Measurements from ENCODE around the gene NRDE2. TPM values are rescaled to one million over a fixed set of nuclear protein-coding genes. Genes with fewer than 3 reads are reported as not detected.

Gene NRDE2
- total RNA-seq, 1 experiment from 2014 or later = 12.1 TPM

DNA sequence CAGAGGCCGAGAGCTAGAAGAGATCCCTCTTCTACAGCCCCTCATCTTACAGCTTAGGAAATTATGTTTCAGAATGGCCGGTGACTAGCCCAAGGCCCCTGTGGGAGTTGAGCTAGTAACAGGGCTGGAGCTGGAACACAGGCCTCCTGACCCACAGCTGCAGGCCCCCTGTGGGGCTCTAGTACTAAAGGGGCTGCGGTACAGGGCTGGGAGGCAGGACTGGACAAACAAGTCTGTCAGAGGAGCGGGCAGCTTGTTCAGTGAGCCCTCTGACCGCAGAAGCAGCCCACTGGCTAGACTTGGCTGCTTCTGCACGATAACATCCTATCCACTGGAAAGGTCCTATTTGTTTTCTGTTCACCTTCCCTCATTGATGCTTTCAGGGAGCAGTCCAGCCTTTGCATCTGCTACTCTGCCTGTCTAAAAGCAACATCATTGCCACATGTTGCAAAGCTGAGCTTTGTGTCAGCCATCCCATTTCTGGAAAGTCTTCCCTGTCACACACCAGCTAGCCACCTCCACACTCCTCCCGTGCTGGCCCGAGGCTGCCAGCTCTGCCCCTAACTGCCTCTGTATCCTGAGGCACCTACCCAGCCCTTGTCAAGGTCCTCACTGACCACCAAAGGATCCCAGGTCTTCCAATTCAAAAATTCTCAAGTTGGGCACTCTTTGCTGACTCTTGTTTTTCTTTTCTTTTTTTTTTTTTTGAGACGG lies 65.1 kb downstream of the NRDE2 start:
- Mint-ChIP-seq H3K4me3 (no peak overlapping the region), H3K27me3 (ENCODE audit: low read depth) (no peaks in the 10 kb centered on the region), H3K4me1 (no peaks in the 10 kb centered on the region), H3K9me3 (no peaks in the 10 kb centered on the region), H3K27ac (no peak overlapping the region), H3K36me3 (peaks cover 79% of the 10 kb centered on the region)
- no peak for TF ChIP-seq NR1H2 (CRISPR knock-in tag; IDR thresholded peaks at IDR 0.05)
- CTCF ChIA-PET = interaction anchor here (1.1 to 1.2 kb wide), 2 partner anchors 9 to 293 kb away, joined by 3 read pairs; no protein-coding TSS in a partner anchor
- POLR2A ChIA-PET = no interaction called here
- no peak for ATAC-seq
- no peak for DNase-seq (ENCODE audit: low spot score)

DNA sequence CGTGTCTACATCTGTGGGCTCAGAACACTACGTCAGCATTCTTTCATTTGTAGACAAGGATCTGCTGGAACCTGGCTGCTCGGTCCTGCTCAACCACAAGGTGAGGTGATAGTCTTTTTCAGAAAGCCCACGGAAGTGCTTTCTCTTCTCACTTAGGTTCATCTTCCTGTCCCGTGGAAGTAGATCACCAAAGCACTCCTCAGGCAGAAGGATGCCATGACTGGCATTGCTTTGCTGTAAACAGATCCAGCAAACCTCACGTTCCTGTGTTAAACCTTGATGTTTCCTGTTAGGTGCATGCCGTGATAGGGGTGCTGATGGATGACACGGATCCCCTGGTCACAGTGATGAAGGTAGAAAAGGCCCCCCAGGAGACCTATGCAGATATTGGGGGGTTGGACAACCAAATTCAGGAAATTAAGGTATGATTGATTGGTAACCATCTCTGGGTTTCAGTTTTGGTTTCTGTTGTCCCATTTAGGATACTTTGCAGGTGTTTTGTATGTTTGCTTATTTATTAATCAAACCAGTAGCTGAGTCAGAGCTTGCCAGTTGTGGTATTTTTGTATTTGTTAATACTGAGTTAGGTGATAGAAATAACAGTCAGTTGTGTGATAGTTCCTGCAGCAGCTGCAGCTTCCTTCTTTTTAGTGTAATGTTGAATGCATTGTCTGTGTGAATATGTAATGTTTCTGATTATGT lies 67.8 kb downstream of the NRDE2 start:
- Mint-ChIP-seq H3K36me3 (peaks cover 72% of the 10 kb centered on the region), H3K4me3 (no peak overlapping the region), H3K4me1 (no peaks in the 10 kb centered on the region), H3K9me3 (peaks cover 5% of the 10 kb centered on the region), H3K27me3 (ENCODE audit: low read depth) (no peaks in the 10 kb centered on the region), H3K27ac (no peak overlapping the region)
- CTCF ChIA-PET = interaction anchor here (1.4 kb wide), 1 partner anchor 13 kb away, joined by 4 read pairs; no protein-coding TSS in a partner anchor
- DNase-seq (ENCODE audit: low spot score) = no peak
- TF ChIP-seq, protein P1, sequence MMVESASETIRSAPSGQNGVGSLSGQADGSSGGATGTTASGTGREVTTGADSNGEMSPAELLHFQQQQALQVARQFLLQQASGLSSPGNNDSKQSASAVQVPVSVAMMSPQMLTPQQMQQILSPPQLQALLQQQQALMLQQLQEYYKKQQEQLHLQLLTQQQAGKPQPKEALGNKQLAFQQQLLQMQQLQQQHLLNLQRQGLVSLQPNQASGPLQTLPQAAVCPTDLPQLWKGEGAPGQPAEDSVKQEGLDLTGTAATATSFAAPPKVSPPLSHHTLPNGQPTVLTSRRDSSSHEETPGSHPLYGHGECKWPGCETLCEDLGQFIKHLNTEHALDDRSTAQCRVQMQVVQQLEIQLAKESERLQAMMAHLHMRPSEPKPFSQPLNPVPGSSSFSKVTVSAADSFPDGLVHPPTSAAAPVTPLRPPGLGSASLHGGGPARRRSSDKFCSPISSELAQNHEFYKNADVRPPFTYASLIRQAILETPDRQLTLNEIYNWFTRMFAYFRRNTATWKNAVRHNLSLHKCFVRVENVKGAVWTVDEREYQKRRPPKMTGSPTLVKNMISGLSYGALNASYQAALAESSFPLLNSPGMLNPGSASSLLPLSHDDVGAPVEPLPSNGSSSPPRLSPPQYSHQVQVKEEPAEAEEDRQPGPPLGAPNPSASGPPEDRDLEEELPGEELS (CRISPR knock-in tag; IDR thresholded peaks at IDR 0.05) = no peak
- TF ChIP-seq GRHL2 (CRISPR knock-in tag; IDR thresholded peaks at IDR 0.05; ENCODE audit: insufficient replicate concordance, severe bottlenecking) = no peak
- no peak for TF ChIP-seq FOXJ3 (CRISPR knock-in tag; IDR thresholded peaks at IDR 0.05; ENCODE audit: borderline replicate concordance)
- no peak for TF ChIP-seq KAT7 (CRISPR knock-in tag; IDR thresholded peaks at IDR 0.05; ENCODE audit: borderline replicate concordance)
- TF ChIP-seq TP53 (CRISPR knock-in tag; IDR thresholded peaks at IDR 0.05) = no peak
- TF ChIP-seq MXD4 (CRISPR knock-in tag; IDR thresholded peaks at IDR 0.05; ENCODE audit: borderline replicate concordance) = no peak
- TF ChIP-seq, protein P2, sequence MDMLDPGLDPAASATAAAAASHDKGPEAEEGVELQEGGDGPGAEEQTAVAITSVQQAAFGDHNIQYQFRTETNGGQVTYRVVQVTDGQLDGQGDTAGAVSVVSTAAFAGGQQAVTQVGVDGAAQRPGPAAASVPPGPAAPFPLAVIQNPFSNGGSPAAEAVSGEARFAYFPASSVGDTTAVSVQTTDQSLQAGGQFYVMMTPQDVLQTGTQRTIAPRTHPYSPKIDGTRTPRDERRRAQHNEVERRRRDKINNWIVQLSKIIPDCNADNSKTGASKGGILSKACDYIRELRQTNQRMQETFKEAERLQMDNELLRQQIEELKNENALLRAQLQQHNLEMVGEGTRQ (CRISPR knock-in tag; IDR thresholded peaks at IDR 0.05) = no peak
- POLR2A ChIA-PET = no interaction called here
- no peak for ATAC-seq

DNA sequence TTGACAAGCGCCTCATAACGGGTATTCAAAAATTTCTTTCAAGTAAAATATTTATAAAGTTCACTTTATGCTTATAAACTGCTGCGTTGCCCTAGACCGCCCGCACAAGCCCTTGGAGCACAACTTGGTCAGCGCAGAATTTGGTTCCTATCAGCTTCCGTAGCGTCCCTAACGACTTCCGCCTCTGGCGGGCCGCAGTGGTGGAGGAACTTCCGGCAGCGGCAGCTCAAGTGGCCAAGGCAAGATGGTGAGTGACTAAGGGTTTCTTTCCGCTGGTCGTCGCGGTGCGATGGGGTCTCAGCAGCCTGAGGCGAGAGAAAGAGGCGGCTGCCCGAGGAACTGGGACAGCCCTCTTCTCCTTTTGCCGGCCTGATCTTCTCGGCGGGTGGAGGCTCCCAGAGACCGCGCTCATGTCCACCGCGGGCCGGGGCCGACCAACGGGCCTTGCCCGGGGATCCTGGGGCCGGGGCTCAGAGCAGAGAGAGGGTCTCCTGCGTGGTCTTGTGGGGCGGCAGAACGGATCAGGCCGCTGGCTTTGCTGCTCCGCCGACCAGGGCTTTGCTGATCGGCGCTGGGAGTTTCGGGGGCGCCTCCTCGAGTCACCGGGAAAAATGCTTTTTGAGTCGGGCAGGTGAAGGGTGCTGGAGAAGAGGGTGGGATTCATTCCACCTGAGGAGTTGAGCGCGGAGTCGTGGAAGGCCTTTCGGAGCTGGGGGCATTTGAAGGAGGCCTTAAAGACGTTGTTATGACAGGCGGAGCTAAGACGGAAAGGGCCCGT lies 75.2 kb downstream of the NRDE2 start, which contains the start of gene PSMC1:
PSMC1 (plus strand) TSS at position 200 of the 778 bp plus-strand sequence; CDS start at position 245, 45 bp downstream.
- POLR2A ChIA-PET = interaction anchor here (0.6 kb wide), 1 partner anchor 72 kb away, joined by 4 read pairs; no protein-coding TSS in a partner anchor
- Mint-ChIP-seq H3K4me1 (peaks cover 16% of the 10 kb centered on the region), H3K9me3 (peaks cover 5% of the 10 kb centered on the region), H3K27me3 (ENCODE audit: low read depth) (peaks cover 34% of the 10 kb centered on the region), H3K27ac (peak within 1 kb of the TSS; percentile 90), H3K36me3 (peaks cover 22% of the 10 kb centered on the region), H3K4me3 (peak within 1 kb of the TSS; percentile 98)
- ATAC-seq (peak; percentile 94), DNase-seq (ENCODE audit: low spot score) (peak; percentile 79)
- CTCF ChIA-PET = interaction anchor here (0.5 to 1.9 kb wide), 6 partner anchors 19 to 283 kb away, joined by 3 to 10 read pairs (median 3); no protein-coding TSS in a partner anchor
- TF ChIP-seq ZBTB21 (CRISPR knock-in tag; IDR thresholded peaks at IDR 0.05; ENCODE audit: borderline replicate concordance) (0 out of 2 replicates have a peak, but pooled peaks have one; percentile 43), ETV6 (CRISPR knock-in tag; IDR thresholded peaks at IDR 0.05) (peak; percentile 90), NFYB (CRISPR knock-in tag; conservative IDR thresholded peaks at IDR 0.05; ENCODE audit: low read depth) (no peak), NFE2L1 (CRISPR knock-in tag; IDR thresholded peaks at IDR 0.05) (peak; percentile 91), CREM (CRISPR knock-in tag; IDR thresholded peaks at IDR 0.05) (peak; percentile 42; the same call in 1 of the 2 replicates)
- TF ChIP-seq, protein P3, sequence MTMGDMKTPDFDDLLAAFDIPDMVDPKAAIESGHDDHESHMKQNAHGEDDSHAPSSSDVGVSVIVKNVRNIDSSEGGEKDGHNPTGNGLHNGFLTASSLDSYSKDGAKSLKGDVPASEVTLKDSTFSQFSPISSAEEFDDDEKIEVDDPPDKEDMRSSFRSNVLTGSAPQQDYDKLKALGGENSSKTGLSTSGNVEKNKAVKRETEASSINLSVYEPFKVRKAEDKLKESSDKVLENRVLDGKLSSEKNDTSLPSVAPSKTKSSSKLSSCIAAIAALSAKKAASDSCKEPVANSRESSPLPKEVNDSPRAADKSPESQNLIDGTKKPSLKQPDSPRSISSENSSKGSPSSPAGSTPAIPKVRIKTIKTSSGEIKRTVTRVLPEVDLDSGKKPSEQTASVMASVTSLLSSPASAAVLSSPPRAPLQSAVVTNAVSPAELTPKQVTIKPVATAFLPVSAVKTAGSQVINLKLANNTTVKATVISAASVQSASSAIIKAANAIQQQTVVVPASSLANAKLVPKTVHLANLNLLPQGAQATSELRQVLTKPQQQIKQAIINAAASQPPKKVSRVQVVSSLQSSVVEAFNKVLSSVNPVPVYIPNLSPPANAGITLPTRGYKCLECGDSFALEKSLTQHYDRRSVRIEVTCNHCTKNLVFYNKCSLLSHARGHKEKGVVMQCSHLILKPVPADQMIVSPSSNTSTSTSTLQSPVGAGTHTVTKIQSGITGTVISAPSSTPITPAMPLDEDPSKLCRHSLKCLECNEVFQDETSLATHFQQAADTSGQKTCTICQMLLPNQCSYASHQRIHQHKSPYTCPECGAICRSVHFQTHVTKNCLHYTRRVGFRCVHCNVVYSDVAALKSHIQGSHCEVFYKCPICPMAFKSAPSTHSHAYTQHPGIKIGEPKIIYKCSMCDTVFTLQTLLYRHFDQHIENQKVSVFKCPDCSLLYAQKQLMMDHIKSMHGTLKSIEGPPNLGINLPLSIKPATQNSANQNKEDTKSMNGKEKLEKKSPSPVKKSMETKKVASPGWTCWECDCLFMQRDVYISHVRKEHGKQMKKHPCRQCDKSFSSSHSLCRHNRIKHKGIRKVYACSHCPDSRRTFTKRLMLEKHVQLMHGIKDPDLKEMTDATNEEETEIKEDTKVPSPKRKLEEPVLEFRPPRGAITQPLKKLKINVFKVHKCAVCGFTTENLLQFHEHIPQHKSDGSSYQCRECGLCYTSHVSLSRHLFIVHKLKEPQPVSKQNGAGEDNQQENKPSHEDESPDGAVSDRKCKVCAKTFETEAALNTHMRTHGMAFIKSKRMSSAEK (CRISPR knock-in tag; IDR thresholded peaks at IDR 0.05; ENCODE audit: borderline replicate concordance) = no peak
- TF ChIP-seq, protein P4, sequence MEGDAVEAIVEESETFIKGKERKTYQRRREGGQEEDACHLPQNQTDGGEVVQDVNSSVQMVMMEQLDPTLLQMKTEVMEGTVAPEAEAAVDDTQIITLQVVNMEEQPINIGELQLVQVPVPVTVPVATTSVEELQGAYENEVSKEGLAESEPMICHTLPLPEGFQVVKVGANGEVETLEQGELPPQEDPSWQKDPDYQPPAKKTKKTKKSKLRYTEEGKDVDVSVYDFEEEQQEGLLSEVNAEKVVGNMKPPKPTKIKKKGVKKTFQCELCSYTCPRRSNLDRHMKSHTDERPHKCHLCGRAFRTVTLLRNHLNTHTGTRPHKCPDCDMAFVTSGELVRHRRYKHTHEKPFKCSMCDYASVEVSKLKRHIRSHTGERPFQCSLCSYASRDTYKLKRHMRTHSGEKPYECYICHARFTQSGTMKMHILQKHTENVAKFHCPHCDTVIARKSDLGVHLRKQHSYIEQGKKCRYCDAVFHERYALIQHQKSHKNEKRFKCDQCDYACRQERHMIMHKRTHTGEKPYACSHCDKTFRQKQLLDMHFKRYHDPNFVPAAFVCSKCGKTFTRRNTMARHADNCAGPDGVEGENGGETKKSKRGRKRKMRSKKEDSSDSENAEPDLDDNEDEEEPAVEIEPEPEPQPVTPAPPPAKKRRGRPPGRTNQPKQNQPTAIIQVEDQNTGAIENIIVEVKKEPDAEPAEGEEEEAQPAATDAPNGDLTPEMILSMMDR (IDR thresholded peaks at IDR 0.05) = no peak
- TF ChIP-seq, protein P1 (CRISPR knock-in tag; IDR thresholded peaks at IDR 0.05) = peak; percentile 64; the same call in 1 of the 2 replicates
